WI38 (cell line): ENCODE measurements around the gene AVEN.

Experiments used
- H3K4me3 ChIP-seq: 2 replicates; pipeline ENCODE4 v1.5.1; 2011; ENCODE audit warnings: low read depth, mild to moderate bottlenecking, control low read depth, low read length
- TF ChIP-seq, protein P1 (sequence below): IDR thresholded peaks from 2 replicates; pipeline ENCODE4 v1.5.1; 2012; ENCODE audit warnings: low read depth, mild to moderate bottlenecking, control low read depth, low read length

AVEN gene

GRCh38 chr15:34065941-34066340 is 26.9 kb upstream of the AVEN start:
- TF ChIP-seq, protein P1, sequence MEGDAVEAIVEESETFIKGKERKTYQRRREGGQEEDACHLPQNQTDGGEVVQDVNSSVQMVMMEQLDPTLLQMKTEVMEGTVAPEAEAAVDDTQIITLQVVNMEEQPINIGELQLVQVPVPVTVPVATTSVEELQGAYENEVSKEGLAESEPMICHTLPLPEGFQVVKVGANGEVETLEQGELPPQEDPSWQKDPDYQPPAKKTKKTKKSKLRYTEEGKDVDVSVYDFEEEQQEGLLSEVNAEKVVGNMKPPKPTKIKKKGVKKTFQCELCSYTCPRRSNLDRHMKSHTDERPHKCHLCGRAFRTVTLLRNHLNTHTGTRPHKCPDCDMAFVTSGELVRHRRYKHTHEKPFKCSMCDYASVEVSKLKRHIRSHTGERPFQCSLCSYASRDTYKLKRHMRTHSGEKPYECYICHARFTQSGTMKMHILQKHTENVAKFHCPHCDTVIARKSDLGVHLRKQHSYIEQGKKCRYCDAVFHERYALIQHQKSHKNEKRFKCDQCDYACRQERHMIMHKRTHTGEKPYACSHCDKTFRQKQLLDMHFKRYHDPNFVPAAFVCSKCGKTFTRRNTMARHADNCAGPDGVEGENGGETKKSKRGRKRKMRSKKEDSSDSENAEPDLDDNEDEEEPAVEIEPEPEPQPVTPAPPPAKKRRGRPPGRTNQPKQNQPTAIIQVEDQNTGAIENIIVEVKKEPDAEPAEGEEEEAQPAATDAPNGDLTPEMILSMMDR: no peak
- no peak overlapping the region for H3K4me3 ChIP-seq

DNA sequence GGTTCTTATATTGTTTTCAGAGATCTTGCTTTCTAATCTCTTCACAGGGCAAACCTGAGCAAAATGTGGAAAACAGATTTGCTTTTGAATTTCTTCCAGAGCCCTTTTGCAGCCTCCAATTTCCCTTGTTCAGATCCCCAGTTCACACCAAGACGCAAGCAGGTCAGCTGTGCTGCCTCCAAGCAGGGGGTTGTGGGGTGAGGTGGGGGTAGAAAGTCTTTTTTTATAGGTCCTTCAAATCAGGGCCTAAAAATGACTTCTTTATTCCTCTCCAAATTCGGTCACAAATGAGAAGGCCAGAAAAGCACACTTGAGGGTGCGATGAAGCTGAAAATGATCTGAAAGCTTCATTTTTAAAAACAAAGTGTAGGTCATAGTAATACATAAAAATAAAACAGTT is 26.3 kb upstream of the AVEN start:
- no peak overlapping the region for H3K4me3 ChIP-seq
- TF ChIP-seq, protein P1: no peak

DNA sequence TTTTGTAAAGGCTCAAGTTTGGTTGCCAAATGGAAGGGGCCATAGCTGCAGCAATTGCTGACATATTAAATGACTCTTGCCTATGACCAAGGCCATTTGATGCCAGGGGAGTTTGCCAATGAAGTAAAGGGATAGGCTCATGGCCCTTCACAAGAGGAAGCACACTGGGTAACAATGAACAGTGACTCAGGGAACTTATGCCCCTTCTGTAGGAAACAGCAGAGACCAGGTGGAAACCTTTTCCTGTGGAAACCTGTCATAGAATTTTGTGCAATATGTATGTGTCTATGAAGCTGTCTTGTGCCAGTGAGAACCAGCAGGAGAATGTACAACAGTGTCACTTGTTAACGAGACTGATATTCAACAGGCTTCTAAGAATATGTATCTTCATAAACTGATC is 25.4 kb upstream of the AVEN start:
- TF ChIP-seq, protein P1: no peak
- no peak overlapping the region for H3K4me3 ChIP-seq

- no peak overlapping the region for H3K4me3 ChIP-seq
- TF ChIP-seq, protein P1: no peak
Measured at GRCh38 chr15:34059946-34060345, 20.9 kb upstream of the AVEN start.

GRCh38 chr15:34059476-34059875 is 20.5 kb upstream of the AVEN start:
- no peak overlapping the region for H3K4me3 ChIP-seq
- TF ChIP-seq, protein P1: no peak

- TF ChIP-seq, protein P1: no peak
- H3K4me3 ChIP-seq: no peak overlapping the region
Measured at GRCh38 chr15:34056911-34057310, 17.9 kb upstream of the AVEN start.

DNA sequence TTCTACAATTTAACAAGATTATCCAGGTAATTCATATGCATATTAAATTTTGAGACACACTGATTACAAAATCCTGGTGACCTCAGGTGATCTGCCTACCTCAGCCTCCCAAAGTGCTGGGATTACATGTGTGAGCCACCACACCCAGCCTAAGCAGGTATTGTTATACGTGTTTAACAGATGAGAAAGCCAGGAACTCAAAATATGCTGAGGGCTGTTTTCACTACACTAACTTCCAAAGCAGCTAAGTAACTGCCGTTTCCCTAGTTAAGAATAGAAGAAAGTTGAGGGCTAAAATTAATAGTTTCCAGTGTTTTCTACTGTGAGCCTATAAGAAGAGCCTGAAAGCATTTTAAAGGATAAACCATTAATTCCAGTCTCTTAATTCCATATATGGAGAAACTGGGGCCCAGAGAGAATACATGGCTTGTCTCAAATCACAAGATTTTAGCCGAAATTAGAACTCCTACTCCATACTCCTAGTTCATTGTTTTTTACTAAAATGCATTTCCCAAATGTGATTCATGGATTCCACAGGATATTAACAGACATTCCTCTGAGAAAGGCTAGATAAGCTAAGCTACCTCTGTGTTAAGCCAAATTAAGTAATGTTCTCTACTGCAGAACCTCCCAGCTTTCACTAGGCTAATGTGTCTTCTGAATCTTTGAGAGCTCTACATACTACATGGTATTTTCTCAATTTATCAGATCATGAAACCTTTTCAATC is 17.0 kb upstream of the AVEN start:
- TF ChIP-seq, protein P1: no peak
- H3K4me3 ChIP-seq: no peak overlapping the region
